ENCODE results near the gene MPIG6B. TPM values are rescaled to one million over a fixed set of nuclear protein-coding genes. Genes with fewer than 3 reads are reported as not detected.
"Not testable (repeated sequence)": the region's sequence is repeated elsewhere in the genome, so short reads cannot be mapped to it uniquely, and the experiment has no call there.

The MPIG6B gene
- total and polyA plus RNA-seq, 8 donors, result 0.05 to 0.06 TPM; not detected in 6

DNA sequence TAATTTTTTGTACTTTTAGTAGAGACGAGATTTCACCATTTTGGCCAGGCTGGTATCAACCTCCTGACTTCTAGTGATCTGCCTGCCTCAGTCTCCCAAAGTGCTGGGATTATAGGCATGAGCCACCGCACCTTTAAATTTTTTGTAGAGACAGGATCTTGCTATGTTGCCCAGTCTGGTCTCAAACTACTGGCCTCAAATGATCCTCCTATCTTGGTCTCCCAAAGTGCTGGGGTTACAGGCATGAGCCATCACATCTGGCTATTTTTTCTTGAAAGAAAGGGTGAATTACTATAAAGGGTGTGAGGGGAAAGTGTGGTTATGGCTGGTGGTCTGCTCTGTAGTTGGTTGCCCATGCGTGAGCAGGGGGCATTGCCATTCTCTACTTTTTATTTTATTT, 14.9 kb upstream of the MPIG6B start:
- intact Hi-C loops (cut with DNase I), result no loop called here
- no peaks in the 10 kb centered on the region for H3K27me3 ChIP-seq
- peaks cover 0 to 5% (median 0%) of the 10 kb centered on the region in 3 donors for H3K4me1 ChIP-seq
- no peak for FAIRE-seq
- no peak for DNase-seq
- no peaks in the 10 kb centered on the region for H3K36me3 ChIP-seq
- H3K9me3 ChIP-seq, result no peaks in the 10 kb centered on the region
- WGBS, 2 donors, result 87 to 89% methylated on average over 3 of the region's 3 CpGs
- no peak overlapping the region for H3K4me3 ChIP-seq
- no peak overlapping the region for H3K27ac ChIP-seq
- no peak for ATAC-seq
- no peak for TF ChIP-seq CTCF (IDR thresholded peaks at IDR 0.05)

GRCh38 chr6:31709157-31709556, 14.0 kb upstream of the MPIG6B start:
- H3K9me3 ChIP-seq; H3K36me3 ChIP-seq; H3K4me3 ChIP-seq; H3K27ac ChIP-seq; H3K27me3 ChIP-seq; ATAC-seq; H3K4me1 ChIP-seq; FAIRE-seq; intact Hi-C loops (cut with DNase I); DNase-seq: not testable (repeated sequence)
- WGBS, 2 donors, result 78 to 91% methylated on average over 11 of the region's 11 CpGs

DNA sequence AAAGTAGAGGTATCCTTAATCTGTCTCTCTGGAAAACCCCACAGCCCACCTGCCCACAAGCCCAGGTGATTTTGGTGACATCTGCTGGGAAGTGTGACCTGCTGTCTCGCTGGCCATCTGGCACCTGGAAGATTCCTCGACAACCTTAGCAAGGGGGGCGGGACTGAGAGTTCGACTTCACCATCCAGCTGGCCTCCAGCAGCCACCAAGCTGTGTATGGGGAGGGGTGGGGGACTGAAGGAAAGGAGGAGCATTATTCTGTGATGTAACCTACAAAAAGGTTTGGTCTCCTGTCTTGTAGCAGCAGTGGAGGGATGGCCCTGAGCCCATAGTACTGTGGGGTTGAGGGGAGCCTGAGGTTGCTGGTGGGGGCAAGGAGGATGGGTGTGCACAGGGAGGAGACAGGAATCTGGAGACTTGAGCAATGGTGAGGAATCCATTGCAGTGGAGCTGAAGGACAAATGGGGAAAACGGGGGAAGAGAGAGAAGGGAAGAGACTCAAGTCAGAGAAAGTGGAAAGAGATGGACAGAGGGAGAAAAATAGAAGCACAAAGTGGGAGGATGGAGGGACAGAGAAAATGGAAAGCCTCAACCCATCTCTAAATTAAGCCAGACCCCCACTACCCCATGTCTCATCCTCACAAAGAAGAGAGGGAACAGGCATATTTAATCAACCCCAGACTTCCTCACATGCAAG, 12.5 kb upstream of the MPIG6B start:
- no peaks in the 10 kb centered on the region for H3K36me3 ChIP-seq
- intact Hi-C loops (cut with DNase I), result no loop called here
- H3K4me1 ChIP-seq, result no peaks in the 10 kb centered on the region
- FAIRE-seq (no peak), DNase-seq (no peak), ATAC-seq (no peak)
- H3K27ac ChIP-seq, result no peak overlapping the region
- no peak for TF ChIP-seq CTCF (IDR thresholded peaks at IDR 0.05)
- H3K9me3 ChIP-seq, result no peaks in the 10 kb centered on the region
- 37 to 40% methylated on average over 5 of the region's 5 CpGs for WGBS, 2 donors
- H3K27me3 ChIP-seq, result no peaks in the 10 kb centered on the region
- H3K4me3 ChIP-seq, result no peak overlapping the region

DNA sequence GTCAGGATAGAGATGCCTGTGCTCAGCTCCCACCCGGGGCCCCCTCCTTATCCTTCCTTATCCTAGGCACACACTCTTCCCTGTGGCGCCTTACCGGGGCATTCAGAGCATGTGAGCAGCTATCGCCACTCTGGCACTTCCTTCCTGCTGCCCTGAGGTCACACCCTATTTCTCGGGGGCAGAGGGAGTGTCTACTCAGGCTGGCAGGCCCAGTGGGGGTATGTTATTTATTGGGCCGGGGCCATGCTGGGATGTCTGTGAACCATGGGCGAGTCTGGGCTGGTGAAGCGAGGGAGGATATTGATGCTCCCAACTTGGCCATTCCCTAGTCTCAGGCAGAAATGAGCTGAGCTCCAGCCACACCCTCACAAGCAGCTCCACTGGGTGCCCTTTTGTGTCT, 11.9 kb upstream of the MPIG6B start:
- DNase-seq (no peak), FAIRE-seq (no peak), ATAC-seq (peak in 2 of 4 donors; percentile 32 to 34)
- intact Hi-C loops (cut with DNase I), result no loop called here
- TF ChIP-seq CTCF (IDR thresholded peaks at IDR 0.05), result no peak
- Histone ChIP-seq H3K36me3 (no peaks in the 10 kb centered on the region), H3K4me1 (no peaks in the 10 kb centered on the region), H3K27ac (no peak overlapping the region), H3K4me3 (no peak overlapping the region), H3K27me3 (no peaks in the 10 kb centered on the region), H3K9me3 (no peaks in the 10 kb centered on the region)
- WGBS, 2 donors, result 56 to 59% methylated on average over 8 of the region's 8 CpGs

DNA sequence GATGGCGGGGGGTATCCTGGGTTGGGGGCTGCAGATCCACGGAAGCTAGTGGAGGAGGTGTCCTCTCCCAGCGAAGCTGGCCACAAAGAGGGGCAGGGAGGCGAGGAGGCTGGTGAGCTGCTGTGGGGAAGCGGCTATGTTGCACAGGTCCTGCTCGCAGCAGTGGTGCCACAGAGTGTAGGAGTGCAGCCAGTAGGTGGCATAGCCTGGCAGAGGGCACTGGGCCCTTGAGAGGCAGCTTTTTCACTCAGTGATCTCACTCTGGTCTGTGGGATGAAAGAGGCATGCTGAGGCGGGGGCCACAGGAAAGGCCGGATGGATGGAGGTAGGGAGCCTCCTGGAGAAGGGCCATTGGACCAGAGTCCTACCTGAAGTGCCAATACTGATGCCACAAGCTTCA, 10.9 kb upstream of the MPIG6B start:
- Histone ChIP-seq H3K27ac (no peak overlapping the region), H3K36me3 (no peaks in the 10 kb centered on the region), H3K27me3 (no peaks in the 10 kb centered on the region), H3K9me3 (no peaks in the 10 kb centered on the region), H3K4me3 (no peak overlapping the region), H3K4me1 (no peaks in the 10 kb centered on the region)
- TF ChIP-seq CTCF (IDR thresholded peaks at IDR 0.05), result no peak
- 64 to 69% methylated on average over 8 of the region's 8 CpGs for WGBS, 2 donors
- peak in 3 of 4 donors; percentile 45 to 72 (median 46) for ATAC-seq
- no peak for DNase-seq
- intact Hi-C loops (cut with DNase I), result no loop called here
- FAIRE-seq, result no peak
